Lung (tissue), 12 donors: ENCODE data around the gene CRYAA. TPM values are rescaled to one million over a fixed set of nuclear protein-coding genes. Genes with fewer than 3 reads are reported as not detected.

ENCODE experiments used
- ATAC-seq: fragments of 200-7000 bp; cut with Tn5 transposase; one replicate; pipeline ENCODE4 v1.9.1; 2020; ENCODE audit warnings: moderate number of reproducible peaks; ENCODE audit not compliant: insufficient read depth, low FRiP score
- DNase-seq, 3 donors: peaks; one replicate each; pipeline ENCODE4 v3.0.0-alpha.2; 2013 to 2017
- H3K27ac ChIP-seq, 2 donors: one replicate each; pipeline ENCODE4 v1.5.1; 2013; ENCODE audit warnings: mild to moderate bottlenecking in 2 of 2, moderate library complexity in 2 of 2, control low read depth in 1 of 2, inconsistent platforms in 1 of 2, low read depth in 1 of 2, low read length in 1 of 2
- H3K27me3 ChIP-seq, 3 donors: one replicate each; pipeline ENCODE4 v1.5.1; 2013; ENCODE audit warnings: low read length in 2 of 3; ENCODE audit not compliant: control insufficient read depth in 3 of 3, insufficient read depth in 3 of 3
- H3K36me3 ChIP-seq, 4 donors: one replicate each; pipeline ENCODE4 v1.5.1; 2013; ENCODE audit warnings: low read length in 4 of 4, mild to moderate bottlenecking in 1 of 4, moderate library complexity in 1 of 4; ENCODE audit not compliant: control insufficient read depth in 4 of 4, insufficient read depth in 4 of 4
- H3K4me1 ChIP-seq, 5 donors: one replicate each; pipeline ENCODE4 v1.5.1; 2013; ENCODE audit warnings: low read length in 5 of 5, mild to moderate bottlenecking in 2 of 5, moderate library complexity in 1 of 5; ENCODE audit not compliant: control insufficient read depth in 5 of 5, insufficient read depth in 5 of 5
- H3K4me3 ChIP-seq: one replicate; pipeline ENCODE4 v1.5.1; 2013; ENCODE audit warnings: mild to moderate bottlenecking, control low read depth, moderate library complexity
- H3K9ac ChIP-seq, 2 donors: one replicate each; pipeline ENCODE4 v1.5.1; 2013; ENCODE audit warnings: low read length in 2 of 2, control low read depth in 1 of 2; ENCODE audit not compliant: insufficient read depth in 1 of 2
- H3K9me3 ChIP-seq, 4 donors: one replicate each; pipeline ENCODE4 v1.5.1; 2013; ENCODE audit warnings: low read length in 3 of 4, mild to moderate bottlenecking in 1 of 4, moderate library complexity in 1 of 4; ENCODE audit not compliant: control insufficient read depth in 4 of 4, insufficient read depth in 3 of 4
- CTCF ChIP-seq: IDR thresholded peaks from 2 replicates; pipeline ENCODE4 v1.5.1; 2012; ENCODE audit warnings: mild to moderate bottlenecking; ENCODE audit errors: control extremely low read depth, extremely low read depth
- WGBS, 2 donors: extraction: QIAGEN DNeasy Blood & Tissue Kit; methylation state at CpG; one replicate each; pipeline ENCODE4 v1.1.7; 2013; 5-methylcytosine and 5-hydroxymethylcytosine counted together
- polyA plus RNA-seq, 2 donors: library from polyadenylated mRNA; stranded (reverse); fragments of 200-250 nt; gene quantifications; one replicate each; pipeline ENCODE4 v1.2.1, GENCODE V29; 2013
- total RNA-seq, 2 donors: library from RNA; depleted of rRNA in 1 of 2; stranded (reverse); fragments of >200 nt in 1 of 2; gene quantifications; one replicate each; pipeline ENCODE4 v1.2.1, GENCODE V29; 2014 to 2021
- donor health status: control.
- donor health status: control.
- donor health status: Bipolar disorder and iron deficiency.
- donor health status: healthy.
- donor health status: DM: yes; HTN: yes; CAD: no.

Gene CRYAA
- total and polyA plus RNA-seq, 4 donors, result not detected

- Histone ChIP-seq H3K4me3 (no peak overlapping the region), H3K27me3 (no peaks in the 10 kb centered on the region), H3K9me3 (peaks cover 0 to 1% (median 0%) of the 10 kb centered on the region in 4 donors), H3K36me3 (no peaks in the 10 kb centered on the region), H3K27ac (no peak overlapping the region), H3K9ac (no peak overlapping the region), H3K4me1 (peaks cover 0 to 13% (median 5%) of the 10 kb centered on the region in 5 donors)
- peak; percentile 55 to 61 (median 61) for DNase-seq
- 46 to 64% methylated on average over 21 of the region's 21 CpGs for WGBS, 2 donors
- ATAC-seq, result peak; percentile 66
- TF ChIP-seq CTCF, result no peak
These were observed 42.4 kb downstream of the CRYAA start for GRCh38 chr21:43211072-43211759.

- Histone ChIP-seq H3K4me3 (no peak overlapping the region), H3K36me3 (no peaks in the 10 kb centered on the region), H3K27ac (no peak overlapping the region), H3K4me1 (peaks cover 0 to 13% (median 5%) of the 10 kb centered on the region in 5 donors), H3K27me3 (no peaks in the 10 kb centered on the region), H3K9me3 (no peaks in the 10 kb centered on the region), H3K9ac (no peak overlapping the region)
- TF ChIP-seq CTCF, result no peak
- peak; percentile 17 to 37 (median 36) for DNase-seq
- no peak for ATAC-seq
- WGBS, 2 donors, result 44 to 71% methylated on average over 5 to 7 of the region's 7 CpGs
These were observed 42.9 kb downstream of the CRYAA start for GRCh38 chr21:43211760-43212115.

Other genes with a start within 250 kb of the CRYAA start
- gene ERVH48-1, start 243.4 kb upstream of the CRYAA start, total RNA-seq, result 1 to 10 TPM in 1 of 2 donors, under 1 TPM in 1; 0.12 to 1.1 TPM
- gene ERVH48-1, start 243.4 kb upstream of the CRYAA start, polyA plus RNA-seq, result under 1 TPM; 0.02 to 0.18 TPM
- gene PKNOX1, start 194.4 kb upstream of the CRYAA start, total RNA-seq, result 10 to 100 TPM; 18.2 to 40.4 TPM
- gene PKNOX1, start 194.4 kb upstream of the CRYAA start, polyA plus RNA-seq, result 10 to 100 TPM in 1 of 2 donors, 1 to 10 TPM in 1; 9.6 to 10.2 TPM
- 10 to 100 TPM in 1 of 2 donors, 1 to 10 TPM in 1; 3.6 to 47.7 TPM for gene CBS, start 93.2 kb upstream of the CRYAA start, total RNA-seq
- 10 to 100 TPM; 14.9 to 40.1 TPM for gene CBS, start 93.2 kb upstream of the CRYAA start, polyA plus RNA-seq
- gene U2AF1, start 61.4 kb upstream of the CRYAA start, total RNA-seq, result 10 to 100 TPM; 18.6 to 61.3 TPM
- gene U2AF1, start 61.4 kb upstream of the CRYAA start, polyA plus RNA-seq, result 10 to 100 TPM; 58.6 to 87.3 TPM